HG03045 (cell line): Measurements from ENCODE around the gene ANXA3.

Source experiments
- ATAC-seq: cut with Tn5 transposase; IDR thresholded peaks from one replicate; pipeline ENCODE4 v1.9.1; 2021; ENCODE audit warnings: mild to moderate bottlenecking, moderate library complexity; ENCODE audit not compliant: unreplicated experiment

Gene ANXA3

GRCh38 chr4:78642934-78643333 lies 91.4 kb downstream of the ANXA3 start:
- no peak for ATAC-seq

- no peak for ATAC-seq
Measured at GRCh38 chr4:78644063-78644691, 92.6 kb downstream of the ANXA3 start.

DNA sequence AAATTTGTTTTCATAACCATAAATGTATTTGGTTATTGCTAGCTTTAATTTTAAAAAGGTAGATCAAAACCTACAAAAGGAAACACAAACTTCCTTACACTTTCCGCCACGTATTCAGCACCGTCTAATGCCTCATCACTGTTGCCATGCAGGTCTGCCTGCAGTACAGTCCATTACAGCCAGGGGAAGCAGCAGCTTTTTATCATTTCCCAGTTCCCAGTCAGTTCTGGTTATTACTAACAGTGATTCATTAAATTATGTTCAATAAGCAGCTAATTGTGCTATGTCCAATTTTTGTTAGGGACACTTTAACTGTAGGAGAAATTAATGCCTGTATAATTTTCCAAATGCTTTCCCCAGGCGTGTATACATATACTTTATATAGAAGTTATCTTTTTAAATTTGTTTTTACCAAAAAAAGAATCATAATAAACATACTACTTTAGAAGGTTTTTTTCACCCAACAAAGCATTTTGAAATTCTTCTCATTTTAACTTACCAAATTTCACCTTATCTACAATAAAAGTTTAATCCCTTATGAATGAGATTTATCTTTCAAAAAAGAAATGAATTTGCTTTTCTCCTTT lies 93.3 kb downstream of the ANXA3 start:
- ATAC-seq: peak; percentile 80

DNA sequence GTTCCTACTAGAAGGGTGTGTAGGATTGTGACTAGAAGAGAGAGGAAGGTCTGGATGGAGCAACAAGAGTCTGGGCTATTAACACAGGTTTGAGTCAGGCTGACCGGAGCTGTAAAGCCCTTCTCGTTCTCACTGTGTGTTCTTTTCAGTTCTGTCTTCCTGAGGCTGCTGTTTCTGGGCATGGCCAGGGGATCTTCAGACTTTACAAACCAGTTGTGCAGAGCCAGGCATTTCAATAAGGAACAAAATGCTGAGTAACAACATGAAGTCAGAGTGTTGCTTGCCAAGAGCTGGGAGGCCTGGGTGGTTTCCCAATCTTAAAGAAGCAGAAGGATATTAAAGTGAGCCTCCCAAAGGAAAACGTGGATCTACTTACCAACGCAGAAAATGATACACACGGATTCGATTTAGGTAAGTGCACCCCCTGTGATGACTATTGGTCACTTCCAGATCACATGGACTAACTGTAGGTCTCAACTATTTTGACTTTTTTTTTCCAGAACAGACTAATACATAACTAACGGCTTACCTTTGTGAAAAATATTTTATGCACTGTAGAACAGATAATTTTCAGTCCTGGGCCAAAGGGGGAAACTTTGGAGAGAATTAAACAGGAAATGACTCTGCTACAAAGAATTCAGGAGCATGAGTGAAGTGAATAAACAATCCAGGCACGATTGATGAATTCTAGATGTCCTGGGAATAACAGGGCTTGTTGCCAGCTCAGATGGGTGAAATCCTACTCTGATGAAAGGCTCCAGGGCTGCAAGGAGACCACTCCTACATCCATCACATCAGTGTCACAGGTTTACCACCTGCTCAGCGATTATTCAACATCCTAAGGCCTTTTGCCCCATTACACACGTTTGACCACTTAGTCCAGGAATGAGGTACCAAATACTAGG lies 94.5 kb downstream of the ANXA3 start:
- ATAC-seq: peak; percentile 62

GRCh38 chr4:78647272-78647671 lies 95.7 kb downstream of the ANXA3 start:
- no peak for ATAC-seq

DNA sequence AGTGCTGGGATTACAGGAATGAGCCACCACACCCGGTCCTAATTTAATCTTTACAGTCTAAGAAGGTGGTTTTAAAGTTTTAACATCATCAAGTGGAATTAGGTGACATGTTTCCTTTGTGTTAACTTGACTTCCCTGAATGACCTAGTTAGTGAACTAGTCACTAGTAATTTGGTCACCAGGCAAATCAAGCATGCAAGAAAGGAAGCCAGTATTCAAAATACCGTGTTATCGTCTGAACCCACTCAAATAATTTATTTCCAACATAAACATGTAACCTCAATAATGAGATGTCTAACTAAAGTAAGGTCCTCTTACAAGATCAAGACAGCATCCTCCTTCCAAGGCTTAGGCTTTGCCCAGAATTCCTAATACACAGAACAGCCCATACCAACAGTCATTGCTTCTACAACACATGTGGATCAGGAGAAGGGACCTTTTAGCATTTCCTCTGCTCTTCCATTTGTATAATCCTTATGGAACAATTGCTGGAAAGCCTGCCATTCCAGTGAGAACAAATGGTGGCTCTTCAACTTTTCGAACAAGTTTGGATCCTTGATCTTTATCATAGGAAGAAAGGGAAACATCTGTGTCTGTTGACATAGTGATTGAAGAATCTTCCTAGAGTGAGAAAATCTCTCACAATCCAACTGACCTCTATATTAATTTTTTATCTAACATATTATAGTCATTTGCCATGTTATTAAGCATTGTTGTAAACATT lies 97.2 kb downstream of the ANXA3 start:
- no peak for ATAC-seq

GRCh38 chr4:78650106-78651024 lies 98.8 kb downstream of the ANXA3 start:
- ATAC-seq: no peak

- no peak for ATAC-seq
Measured at GRCh38 chr4:78651250-78651860, 99.8 kb downstream of the ANXA3 start.

GRCh38 chr4:78652282-78652876 lies 100.8 kb downstream of the ANXA3 start:
- no peak for ATAC-seq

- no peak for ATAC-seq
Measured at GRCh38 chr4:78653655-78654054, 102.1 kb downstream of the ANXA3 start.

DNA sequence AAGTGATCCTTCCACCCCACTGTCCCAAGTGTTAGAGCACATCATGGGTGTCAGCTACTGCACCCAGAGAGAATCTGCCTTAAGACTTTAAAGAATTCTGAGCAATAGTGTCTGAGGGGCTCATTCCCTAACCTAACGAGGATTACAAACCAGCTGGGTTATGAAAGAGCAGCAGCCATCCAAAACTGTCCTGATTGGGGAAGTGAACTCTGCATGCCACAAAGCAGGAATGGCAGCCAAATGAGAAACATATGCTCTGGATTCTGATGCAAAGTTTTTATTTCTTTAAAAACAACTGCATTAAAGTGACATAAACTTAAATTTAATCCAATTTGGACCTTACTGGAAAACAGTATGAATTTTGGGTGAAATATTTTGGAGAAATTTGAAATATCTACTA lies 103.2 kb downstream of the ANXA3 start:
- ATAC-seq: no peak

- ATAC-seq: peak; percentile 32
Measured at GRCh38 chr4:78656968-78657445, 105.4 kb downstream of the ANXA3 start.

- ATAC-seq: no peak
Measured at GRCh38 chr4:78659264-78659663, 107.7 kb downstream of the ANXA3 start.

- ATAC-seq: no peak
Measured at GRCh38 chr4:78659665-78660064, 108.1 kb downstream of the ANXA3 start.
